NCI-H345 (cell line): ENCODE results near the gene ETFA.

ENCODE experiments used
- DNase-seq: peaks from one replicate; lab custom pipeline; 2025; lab: John Stamatoyannopoulos, UW

ETFA gene

GRCh38 chr15:76195506-76196268 is 115.6 kb downstream of the ETFA start:
- no peak for DNase-seq

- DNase-seq: no peak
Measured at GRCh38 chr15:76193934-76194333, 117.3 kb downstream of the ETFA start.

GRCh38 chr15:76192715-76193114 is 118.6 kb downstream of the ETFA start:
- no peak for DNase-seq

GRCh38 chr15:76191539-76192244 is 119.6 kb downstream of the ETFA start:
- no peak for DNase-seq

- peak; percentile 59 for DNase-seq
Measured at GRCh38 chr15:76190751-76191538, 120.3 kb downstream of the ETFA start.

GRCh38 chr15:76190070-76190564 is 121.2 kb downstream of the ETFA start:
- DNase-seq: no peak

- DNase-seq: no peak
Measured at GRCh38 chr15:76189106-76189505, 122.2 kb downstream of the ETFA start.

GRCh38 chr15:76187163-76187562 is 124.1 kb downstream of the ETFA start:
- DNase-seq: no peak

- peak; percentile 7 for DNase-seq
Measured at GRCh38 chr15:76185716-76186115, 125.6 kb downstream of the ETFA start.

GRCh38 chr15:76184650-76185035 is 126.6 kb downstream of the ETFA start:
- DNase-seq: no peak

- DNase-seq: no peak
Measured at GRCh38 chr15:76183930-76184649, 127.2 kb downstream of the ETFA start.

GRCh38 chr15:76181705-76182107 is 129.6 kb downstream of the ETFA start:
- DNase-seq: no peak

- DNase-seq: no peak
Measured at GRCh38 chr15:76180321-76180720, 130.9 kb downstream of the ETFA start.

- DNase-seq: no peak
Measured at GRCh38 chr15:76179023-76179422, 132.2 kb downstream of the ETFA start.

GRCh38 chr15:76178296-76179000 is 132.8 kb downstream of the ETFA start:
- no peak for DNase-seq

- DNase-seq: no peak
Measured at GRCh38 chr15:76177491-76178040, 133.7 kb downstream of the ETFA start.

- no peak for DNase-seq
Measured at GRCh38 chr15:76176487-76177085, 134.7 kb downstream of the ETFA start.

GRCh38 chr15:76176059-76176458 is 135.2 kb downstream of the ETFA start:
- no peak for DNase-seq

GRCh38 chr15:76175442-76175841 is 135.8 kb downstream of the ETFA start:
- no peak for DNase-seq

- DNase-seq: no peak
Measured at GRCh38 chr15:76174654-76175053, 136.6 kb downstream of the ETFA start.
